ENCODE data around the gene MEGF11. TPM values are rescaled to one million over a fixed set of nuclear protein-coding genes. Genes with fewer than 3 reads are reported as not detected.

Gene MEGF11
- total RNA-seq, 2 donors from 2014 or later = not detected

GRCh38 chr15:65921780-65922179 lies 331.8 kb downstream of the MEGF11 start:
- H3K27me3 ChIP-seq (replicated peaks; ENCODE audit: insufficient read depth) = no peaks in the 10 kb centered on the region
- H3K36me3 ChIP-seq = no peaks in the 10 kb centered on the region
- no peak overlapping the region for H3K4me3 ChIP-seq
- H3K27ac ChIP-seq = no peak overlapping the region
- DNase-seq (ENCODE audit: low spot score) = no peak
- WGBS = 84% methylated on average over 5 of the region's 5 CpGs
- H3K4me1 ChIP-seq (replicated peaks) = no peaks in the 10 kb centered on the region
- TF ChIP-seq POLR2A (IDR thresholded peaks at IDR 0.05) = no peak
- TF ChIP-seq, protein P1, sequence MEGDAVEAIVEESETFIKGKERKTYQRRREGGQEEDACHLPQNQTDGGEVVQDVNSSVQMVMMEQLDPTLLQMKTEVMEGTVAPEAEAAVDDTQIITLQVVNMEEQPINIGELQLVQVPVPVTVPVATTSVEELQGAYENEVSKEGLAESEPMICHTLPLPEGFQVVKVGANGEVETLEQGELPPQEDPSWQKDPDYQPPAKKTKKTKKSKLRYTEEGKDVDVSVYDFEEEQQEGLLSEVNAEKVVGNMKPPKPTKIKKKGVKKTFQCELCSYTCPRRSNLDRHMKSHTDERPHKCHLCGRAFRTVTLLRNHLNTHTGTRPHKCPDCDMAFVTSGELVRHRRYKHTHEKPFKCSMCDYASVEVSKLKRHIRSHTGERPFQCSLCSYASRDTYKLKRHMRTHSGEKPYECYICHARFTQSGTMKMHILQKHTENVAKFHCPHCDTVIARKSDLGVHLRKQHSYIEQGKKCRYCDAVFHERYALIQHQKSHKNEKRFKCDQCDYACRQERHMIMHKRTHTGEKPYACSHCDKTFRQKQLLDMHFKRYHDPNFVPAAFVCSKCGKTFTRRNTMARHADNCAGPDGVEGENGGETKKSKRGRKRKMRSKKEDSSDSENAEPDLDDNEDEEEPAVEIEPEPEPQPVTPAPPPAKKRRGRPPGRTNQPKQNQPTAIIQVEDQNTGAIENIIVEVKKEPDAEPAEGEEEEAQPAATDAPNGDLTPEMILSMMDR (IDR thresholded peaks at IDR 0.05) = no peak
- TF ChIP-seq POLR2AphosphoS5 (IDR thresholded peaks at IDR 0.05) = no peak
- H3K9me3 ChIP-seq = no peaks in the 10 kb centered on the region
- intact Hi-C loops (cut with DNase I) = no loop called here

GRCh38 chr15:65920825-65921309 lies 332.7 kb downstream of the MEGF11 start:
- H3K36me3 ChIP-seq = no peaks in the 10 kb centered on the region
- intact Hi-C loops (cut with DNase I) = no loop called here
- WGBS = 80% methylated on average over 4 of the region's 4 CpGs
- H3K4me1 ChIP-seq (replicated peaks) = no peaks in the 10 kb centered on the region
- no peak for DNase-seq (ENCODE audit: low spot score)
- no peaks in the 10 kb centered on the region for H3K27me3 ChIP-seq (replicated peaks; ENCODE audit: insufficient read depth)
- no peak overlapping the region for H3K27ac ChIP-seq
- TF ChIP-seq POLR2A (IDR thresholded peaks at IDR 0.05) = no peak
- TF ChIP-seq POLR2AphosphoS5 (IDR thresholded peaks at IDR 0.05) = no peak
- TF ChIP-seq, protein P1 (IDR thresholded peaks at IDR 0.05) = no peak
- no peak overlapping the region for H3K4me3 ChIP-seq
- H3K9me3 ChIP-seq = no peaks in the 10 kb centered on the region

GRCh38 chr15:65920121-65920520 lies 333.4 kb downstream of the MEGF11 start:
- H3K36me3 ChIP-seq = no peaks in the 10 kb centered on the region
- H3K27me3 ChIP-seq (replicated peaks; ENCODE audit: insufficient read depth) = no peaks in the 10 kb centered on the region
- H3K27ac ChIP-seq = no peak overlapping the region
- TF ChIP-seq, protein P1 (IDR thresholded peaks at IDR 0.05) = no peak
- TF ChIP-seq POLR2AphosphoS5 (IDR thresholded peaks at IDR 0.05) (no peak), POLR2A (IDR thresholded peaks at IDR 0.05) (no peak)
- intact Hi-C loops (cut with DNase I) = no loop called here
- 27% methylated on average over 1 of the region's 1 CpG for WGBS
- H3K4me1 ChIP-seq (replicated peaks) = no peaks in the 10 kb centered on the region
- DNase-seq (ENCODE audit: low spot score) = no peak
- H3K9me3 ChIP-seq = no peaks in the 10 kb centered on the region
- no peak overlapping the region for H3K4me3 ChIP-seq

GRCh38 chr15:65919353-65919752 lies 334.2 kb downstream of the MEGF11 start:
- Histone ChIP-seq H3K36me3 (no peaks in the 10 kb centered on the region), H3K4me3 (no peak overlapping the region), H3K4me1 (replicated peaks) (no peaks in the 10 kb centered on the region), H3K27me3 (replicated peaks; ENCODE audit: insufficient read depth) (no peaks in the 10 kb centered on the region), H3K9me3 (no peaks in the 10 kb centered on the region), H3K27ac (no peak overlapping the region)
- intact Hi-C loops (cut with DNase I) = loop anchor here (5.0 kb wide), 1 partner anchor 368 kb away; no protein-coding TSS in a partner anchor
- WGBS = 91% methylated on average over 9 of the region's 9 CpGs
- TF ChIP-seq POLR2A (IDR thresholded peaks at IDR 0.05) (no peak), POLR2AphosphoS5 (IDR thresholded peaks at IDR 0.05) (no peak)
- TF ChIP-seq, protein P1 (IDR thresholded peaks at IDR 0.05) = no peak
- no peak for DNase-seq (ENCODE audit: low spot score)

GRCh38 chr15:65918945-65919344 lies 334.6 kb downstream of the MEGF11 start:
- no peak overlapping the region for H3K4me3 ChIP-seq
- no peaks in the 10 kb centered on the region for H3K4me1 ChIP-seq (replicated peaks)
- intact Hi-C loops (cut with DNase I) = loop anchor here (5.0 kb wide), 1 partner anchor 368 kb away; no protein-coding TSS in a partner anchor
- 93% methylated on average over 5 of the region's 5 CpGs for WGBS
- H3K27me3 ChIP-seq (replicated peaks; ENCODE audit: insufficient read depth) = no peaks in the 10 kb centered on the region
- H3K36me3 ChIP-seq = no peaks in the 10 kb centered on the region
- TF ChIP-seq POLR2AphosphoS5 (IDR thresholded peaks at IDR 0.05) = no peak
- TF ChIP-seq, protein P1 (IDR thresholded peaks at IDR 0.05) = no peak
- TF ChIP-seq POLR2A (IDR thresholded peaks at IDR 0.05) = no peak
- H3K27ac ChIP-seq = no peak overlapping the region
- H3K9me3 ChIP-seq = no peaks in the 10 kb centered on the region
- DNase-seq (ENCODE audit: low spot score) = no peak
